HG03354 (cell line): ENCODE results near the gene C3orf52.
A peak's percentile ranks its signal among the peaks of the same experiment; 100 is the strongest.

Experiments
- ATAC-seq: cut with Tn5 transposase; IDR thresholded peaks from one replicate; pipeline ENCODE4 v1.9.1; 2021; ENCODE audit warnings: mild to moderate bottlenecking; ENCODE audit not compliant: unreplicated experiment, poor library complexity, severe bottlenecking

Gene C3orf52

DNA sequence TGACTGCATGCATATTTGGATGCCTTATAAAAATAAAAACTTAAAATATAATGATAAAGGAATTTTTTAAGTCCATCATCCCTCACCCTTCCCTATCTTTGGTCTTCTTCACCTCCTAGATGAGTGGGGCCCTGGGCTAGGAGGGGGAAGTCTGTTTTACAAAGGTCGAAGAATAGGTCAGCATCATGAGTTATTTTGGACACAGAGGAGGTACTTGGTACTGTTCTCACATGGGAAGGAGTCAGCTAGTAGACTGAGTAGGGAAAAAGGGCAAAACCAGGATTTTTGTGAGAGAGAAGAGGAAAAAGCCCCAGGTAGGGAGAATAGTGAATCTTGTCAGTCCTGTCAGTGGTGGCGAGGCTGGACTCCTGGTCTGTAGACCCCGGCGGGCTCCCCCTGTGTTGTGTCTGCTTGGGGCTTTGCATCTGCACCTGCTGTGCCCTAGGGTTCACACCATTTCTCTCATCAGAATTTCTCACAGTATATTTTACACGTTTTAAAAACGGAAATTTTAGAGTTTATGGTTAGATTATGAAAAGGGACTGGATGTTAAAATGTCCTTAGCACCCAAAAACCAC, 29.7 kb downstream of the C3orf52 start:
- no peak for ATAC-seq

DNA sequence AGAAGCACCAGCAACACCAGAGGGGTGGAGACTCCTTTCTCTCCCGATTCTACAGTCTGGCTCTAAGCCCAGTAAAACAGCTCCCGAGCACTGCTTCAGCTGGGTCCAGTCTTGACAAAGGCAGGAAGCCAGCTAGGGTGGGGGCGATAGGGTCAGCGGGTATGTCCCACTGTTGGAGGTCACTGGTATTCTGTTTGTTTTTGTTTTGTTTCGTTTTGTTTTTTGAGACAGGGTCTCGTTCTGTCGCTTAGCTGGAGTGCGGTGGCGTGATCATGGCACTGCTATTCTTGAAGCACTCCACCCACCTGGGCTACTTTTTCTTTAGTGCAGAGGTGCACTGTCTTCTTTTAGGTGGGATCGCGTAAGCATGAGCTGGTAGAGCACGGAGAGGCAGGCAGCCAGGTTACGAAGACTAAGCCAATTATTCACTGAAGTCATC, 30.6 kb downstream of the C3orf52 start:
- no peak for ATAC-seq

DNA sequence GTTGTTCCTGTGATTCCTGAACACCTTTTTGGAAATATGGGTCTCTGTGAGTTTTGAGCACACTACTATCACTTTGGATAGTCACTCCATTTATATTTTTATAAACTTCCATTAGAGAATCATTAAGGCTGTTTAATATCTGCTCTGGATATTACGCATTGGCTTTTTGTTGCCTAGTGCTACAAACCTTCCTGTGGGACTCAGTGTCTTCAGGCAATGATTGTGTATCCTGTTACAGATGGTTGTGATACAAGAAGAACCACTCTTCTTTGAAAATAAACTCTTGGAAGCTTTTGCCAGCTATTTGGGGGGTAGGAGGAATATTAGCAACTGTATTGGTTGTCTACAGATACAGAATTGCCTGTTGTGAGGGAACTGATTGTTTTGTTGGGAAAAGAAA, 31.2 kb downstream of the C3orf52 start:
- ATAC-seq, result no peak

DNA sequence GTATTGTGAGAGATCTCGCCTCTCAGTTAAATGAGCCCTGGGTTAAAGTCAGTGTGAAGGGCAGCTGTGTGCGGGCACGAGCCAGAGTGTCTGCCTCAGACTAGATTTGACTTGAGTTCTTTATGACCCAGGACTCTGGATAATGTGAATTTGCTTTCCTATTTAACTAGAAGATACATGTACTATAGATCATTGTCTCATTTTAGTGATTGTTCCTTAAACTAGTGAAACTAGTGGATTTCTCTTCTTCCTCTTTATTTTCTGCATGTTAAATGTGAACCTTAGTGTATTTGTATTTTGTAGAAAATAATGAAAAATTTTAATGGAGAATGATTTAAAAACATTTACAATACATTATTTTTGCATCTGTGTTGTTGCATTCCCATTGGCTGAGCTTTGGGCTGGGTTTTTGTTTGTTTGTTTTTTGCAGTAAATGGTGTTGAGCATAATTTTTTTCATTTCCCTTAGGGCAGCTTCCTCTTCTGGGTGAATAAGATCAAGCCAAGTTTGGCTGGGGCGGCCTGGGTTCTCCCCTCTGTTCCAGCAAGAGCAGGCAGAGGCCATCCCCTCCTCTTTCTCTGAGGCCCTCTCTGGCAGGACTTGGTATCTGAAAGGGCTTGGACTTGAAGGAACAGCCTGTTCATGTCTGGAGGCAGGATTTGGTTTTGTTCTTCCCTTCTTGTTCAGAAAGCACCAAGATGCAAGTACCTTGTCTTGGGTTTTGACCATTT, 31.8 kb downstream of the C3orf52 start:
- no peak for ATAC-seq

DNA sequence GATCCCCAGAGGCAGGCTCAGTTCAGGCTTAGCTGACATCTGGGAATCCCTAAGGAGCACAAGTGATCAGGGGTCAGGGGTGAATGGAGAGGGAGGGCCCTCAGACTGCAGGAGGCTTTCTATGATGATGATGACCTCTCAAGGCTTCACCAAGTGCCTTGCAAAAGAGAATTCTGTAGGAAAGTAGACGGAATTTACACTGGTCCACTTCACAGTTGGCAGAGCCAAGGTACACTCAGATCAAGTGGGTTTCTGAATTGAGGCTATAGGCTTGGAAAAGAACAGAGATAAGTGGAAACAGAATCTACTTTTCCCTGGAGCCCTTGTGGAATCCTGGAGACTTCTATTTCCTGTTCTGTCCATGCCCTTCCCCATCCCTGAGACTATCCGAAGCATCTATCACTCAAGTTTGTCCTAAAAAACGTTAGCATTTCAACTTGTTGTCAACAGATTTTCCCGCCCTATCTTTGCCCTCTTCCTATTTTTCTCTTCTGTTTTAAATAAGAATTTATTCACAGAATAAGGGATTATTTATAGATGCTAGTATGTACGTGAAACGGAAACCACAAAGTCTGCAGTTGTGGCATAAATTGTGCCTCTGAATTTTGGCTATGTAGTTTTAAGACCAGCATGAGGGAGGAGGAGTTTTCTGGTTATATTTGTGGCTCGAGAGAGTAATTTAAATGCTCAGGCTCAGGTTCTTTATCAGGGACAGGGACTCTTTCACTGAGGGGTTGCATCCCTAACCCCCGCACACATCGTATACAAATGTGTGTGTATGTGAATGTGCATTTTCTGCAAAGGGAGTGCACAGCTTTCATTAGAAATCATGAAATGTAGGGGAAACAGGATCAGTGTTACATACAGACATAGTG, 34.0 kb downstream of the C3orf52 start:
- no peak for ATAC-seq

DNA sequence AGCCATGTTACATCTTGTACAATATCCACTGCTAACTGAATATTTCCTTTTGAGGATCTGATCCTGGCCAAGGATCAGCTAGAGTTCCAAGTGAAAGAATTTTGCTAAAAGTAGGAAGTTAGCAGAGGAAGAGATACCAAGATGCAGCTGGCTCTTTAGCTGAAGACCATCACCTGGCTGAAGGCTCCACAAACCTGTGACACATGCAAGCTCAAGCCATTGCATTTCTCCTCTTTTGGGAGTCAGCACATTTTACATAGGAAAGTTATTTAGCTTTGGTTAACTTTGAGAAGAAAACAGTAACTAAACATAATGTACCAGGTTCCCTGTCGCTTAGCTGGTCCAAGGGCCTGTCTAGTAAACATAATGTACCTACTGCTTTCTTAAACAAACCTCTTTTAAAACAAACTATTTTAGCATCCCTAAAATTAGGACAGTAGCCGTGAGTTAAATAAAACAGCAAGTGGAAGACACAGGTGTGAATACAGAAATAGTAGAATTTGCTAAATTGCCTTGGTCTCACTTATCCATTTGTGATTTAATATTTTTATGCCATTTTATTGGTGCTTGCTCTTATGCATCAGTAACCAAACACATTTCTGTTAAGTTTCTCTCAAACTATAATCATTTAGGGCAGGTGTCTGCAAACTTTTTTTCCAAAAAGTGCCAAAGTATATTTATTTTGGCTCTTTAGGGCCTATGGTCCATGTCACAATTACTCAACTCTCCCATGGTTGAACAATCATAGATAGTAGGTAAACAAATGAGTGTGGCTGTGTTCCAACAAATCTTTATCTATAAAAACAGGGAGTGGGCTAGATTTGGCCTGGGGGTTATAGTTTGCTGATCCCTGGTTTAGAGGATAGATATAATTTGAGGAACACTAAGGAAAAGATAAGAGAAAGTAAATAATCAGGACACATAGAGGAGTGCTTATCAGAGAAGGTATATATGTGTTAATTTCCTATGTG, 35.7 kb downstream of the C3orf52 start:
- ATAC-seq, result no peak

DNA sequence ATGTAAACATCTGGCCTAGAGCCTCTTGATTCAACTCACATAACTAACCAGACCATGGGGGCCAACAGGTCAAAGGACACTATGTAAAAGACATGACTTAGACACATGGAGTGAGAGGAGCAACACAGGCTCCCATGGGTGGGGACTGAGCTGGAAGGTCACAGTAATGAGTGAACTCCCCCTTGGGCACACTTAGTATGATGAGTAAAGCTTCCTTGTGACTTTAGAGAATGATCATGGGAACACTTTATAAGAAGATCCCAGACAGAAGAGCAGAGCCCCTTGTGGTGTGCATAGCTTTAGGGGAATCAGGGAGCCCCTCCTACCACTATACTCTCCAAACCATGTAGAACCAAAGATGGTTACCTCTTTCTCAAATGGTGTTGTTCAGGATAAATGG, 36.7 kb downstream of the C3orf52 start:
- ATAC-seq, result no peak

DNA sequence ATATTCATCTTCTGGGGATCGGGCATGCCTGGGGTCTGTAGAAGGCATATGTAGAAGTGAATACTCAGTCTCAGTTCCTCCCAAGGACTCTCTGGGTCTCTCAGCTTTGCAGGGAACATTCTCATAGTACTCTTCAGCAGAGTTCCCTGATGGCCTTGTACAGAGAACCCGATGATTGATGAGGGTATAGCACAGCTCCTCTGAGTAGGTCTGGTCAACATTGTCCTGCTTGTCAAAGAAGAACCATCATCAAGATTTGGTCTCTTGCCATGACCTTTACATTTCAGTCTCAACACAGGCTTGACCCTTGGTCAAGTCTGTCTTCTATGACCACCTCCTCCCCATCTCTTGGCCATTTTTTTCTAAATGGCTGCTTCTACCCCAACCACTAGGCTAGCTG, 37.4 kb downstream of the C3orf52 start:
- no peak for ATAC-seq

DNA sequence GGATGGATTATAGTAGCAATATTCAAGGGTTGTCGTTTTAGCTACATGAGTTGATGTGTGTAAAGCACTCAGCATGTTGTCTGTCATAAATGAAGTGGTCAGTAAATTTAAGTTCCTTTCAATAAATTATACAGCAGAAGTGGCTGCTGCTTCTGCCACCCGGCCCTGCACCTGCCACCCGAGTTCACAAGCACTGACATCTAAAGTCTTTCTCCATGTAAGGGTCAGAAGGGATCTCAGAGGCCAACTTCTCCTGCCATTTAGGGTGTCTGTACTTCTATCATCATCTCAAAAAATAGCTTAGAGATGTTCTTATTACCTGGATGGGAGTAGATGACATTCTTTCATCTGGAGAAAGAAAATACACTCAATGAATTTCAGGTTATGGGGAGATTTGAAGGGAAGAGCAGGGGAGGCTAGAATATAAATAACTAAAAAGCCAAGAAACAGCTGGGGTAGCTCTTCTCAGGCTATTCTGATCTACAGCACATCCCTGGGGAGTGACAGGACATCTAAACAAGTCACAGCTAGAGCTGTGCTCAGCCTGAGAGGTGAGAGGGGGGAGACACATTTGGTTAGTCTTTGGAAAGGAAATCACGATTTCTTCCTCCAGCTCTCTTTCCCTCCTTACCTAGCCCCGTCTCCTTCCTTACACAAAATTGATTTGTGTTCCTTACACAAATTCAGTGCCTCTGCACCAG, 38.9 kb downstream of the C3orf52 start:
- ATAC-seq, result no peak

DNA sequence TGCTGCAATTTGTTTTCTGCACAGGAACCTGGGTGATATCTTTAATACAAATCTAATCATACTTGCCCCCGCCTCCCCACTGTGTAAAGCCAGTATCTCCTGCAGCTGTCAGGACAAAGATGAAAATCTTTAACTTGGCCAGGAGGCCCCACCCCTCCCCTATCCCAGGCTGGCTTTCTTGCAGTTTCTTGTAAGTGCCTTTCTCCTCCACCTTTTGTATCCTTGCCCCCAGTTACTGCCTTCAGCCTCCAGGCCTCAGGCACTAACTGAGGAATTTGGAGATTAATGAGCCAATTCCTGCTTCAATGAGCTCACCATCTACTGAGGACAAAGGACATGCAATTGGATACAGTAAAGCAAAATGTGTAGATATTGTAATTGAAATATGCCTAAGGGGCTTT, 40.3 kb downstream of the C3orf52 start:
- ATAC-seq, result no peak

DNA sequence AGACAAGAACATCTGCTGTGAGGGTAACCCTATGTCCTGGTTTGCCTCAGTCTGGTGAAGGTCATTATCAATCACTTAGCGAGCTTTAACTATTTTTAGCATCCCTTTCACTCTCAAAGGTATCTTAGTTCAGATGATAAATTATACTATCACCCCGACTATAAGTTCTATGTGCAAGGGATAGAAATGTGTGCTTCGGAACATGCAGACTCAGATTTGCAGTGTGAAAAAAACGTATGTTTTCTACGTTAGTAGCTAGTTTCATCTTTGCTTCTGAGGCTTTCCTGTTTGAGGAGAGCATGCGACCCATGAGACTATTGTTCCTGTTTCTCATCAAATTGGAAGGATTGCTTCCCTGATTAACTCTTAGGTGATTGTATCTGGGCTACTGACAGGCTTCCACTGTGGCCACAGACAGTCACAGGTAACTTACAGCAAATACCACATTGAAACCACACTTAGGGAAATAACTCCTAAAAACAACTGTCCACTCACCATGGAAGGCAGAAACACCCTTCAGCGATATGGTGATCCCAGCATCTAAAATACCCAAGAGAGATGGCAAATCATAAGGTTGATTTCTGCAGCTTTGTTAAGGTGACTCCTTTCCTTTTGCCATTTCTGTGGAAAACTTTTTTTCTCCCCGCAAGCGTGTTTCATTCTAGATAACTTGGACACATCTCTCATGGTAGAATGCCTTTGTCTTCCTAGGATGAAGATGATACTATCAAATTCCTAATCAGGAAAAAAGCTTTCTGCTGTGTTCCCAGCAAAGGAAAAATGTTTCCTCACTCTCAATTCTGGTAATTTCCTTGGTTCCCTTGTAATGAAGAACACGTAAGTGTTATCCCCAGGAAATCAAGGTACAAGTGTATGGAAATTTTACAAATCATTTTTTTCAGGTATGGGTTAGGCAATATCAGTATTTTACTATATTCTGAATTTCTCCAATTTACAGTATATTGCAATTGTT, 41.6 kb downstream of the C3orf52 start:
- no peak for ATAC-seq

DNA sequence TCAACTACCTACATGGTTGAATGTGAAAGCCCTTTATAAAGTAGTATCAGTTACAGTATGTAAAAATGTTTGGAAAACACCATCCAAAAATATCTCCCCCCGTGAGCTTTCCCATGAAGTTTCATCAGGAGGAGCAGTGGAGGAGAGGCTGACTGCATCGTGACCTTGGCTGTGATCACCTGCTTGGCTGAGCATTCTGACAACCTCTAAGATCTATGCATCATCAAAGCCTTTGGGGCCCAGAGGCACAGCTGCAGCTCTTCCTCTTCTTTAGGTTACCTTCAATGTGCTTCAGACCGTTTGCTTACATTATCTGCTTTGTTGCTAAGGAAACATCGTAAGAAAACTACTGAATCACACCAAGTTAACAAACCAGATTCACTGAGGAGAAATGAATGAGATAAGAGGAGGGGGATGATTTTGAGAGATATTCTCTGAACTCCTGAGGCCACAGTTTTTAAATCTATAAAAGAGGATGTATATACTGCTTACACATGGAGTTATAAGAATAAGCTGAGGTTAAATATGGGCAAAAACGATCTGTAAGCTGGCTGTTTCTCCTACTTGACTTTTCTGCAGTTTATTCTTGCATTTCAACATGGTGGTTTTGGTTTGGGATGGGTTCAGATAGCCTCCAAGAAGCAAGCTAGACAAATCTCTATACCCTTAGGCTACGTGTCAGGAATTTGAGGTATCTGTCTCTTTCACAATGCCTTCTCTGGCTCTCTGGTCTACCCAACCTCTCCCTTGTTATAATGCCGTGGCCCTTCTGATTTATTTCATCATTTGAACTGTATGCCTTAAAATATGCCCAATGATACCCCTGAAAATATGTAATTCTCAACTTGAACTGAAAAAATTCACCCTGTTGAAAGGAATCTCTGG, 42.9 kb downstream of the C3orf52 start:
- ATAC-seq, result peak; percentile 77

DNA sequence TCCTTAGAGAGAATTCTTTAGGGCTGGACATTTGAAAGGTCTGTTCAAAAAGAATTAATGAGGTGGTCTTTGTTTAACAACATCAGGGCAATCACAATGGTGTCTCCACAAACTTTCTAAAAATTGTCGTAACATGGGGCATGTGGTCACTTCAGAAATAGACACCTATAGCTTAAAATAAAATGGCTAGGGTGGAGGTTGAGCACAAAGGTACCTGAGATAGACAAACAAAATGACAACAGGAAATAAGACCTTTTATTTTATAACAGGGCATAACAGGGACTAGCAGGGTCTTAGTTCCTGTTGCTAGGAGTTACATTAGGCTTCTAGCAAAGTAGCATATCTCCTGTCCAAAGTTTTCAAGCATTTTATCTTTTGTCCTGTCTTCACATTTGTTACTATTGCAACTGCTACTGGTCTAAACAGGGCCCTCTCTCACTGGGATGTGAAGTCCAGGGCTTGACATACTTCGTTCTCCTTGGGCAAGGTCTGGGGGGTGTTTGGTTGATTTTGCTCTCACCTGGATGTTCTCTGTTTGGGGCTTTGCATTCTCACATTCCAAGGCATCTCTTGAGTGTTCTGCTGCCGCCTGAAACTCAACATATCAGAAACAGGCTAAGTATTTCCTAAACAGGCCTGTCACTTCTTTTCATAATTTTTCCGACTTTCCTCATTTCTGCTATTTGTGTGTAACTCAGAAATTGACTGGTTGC, 43.9 kb downstream of the C3orf52 start:
- no peak for ATAC-seq

DNA sequence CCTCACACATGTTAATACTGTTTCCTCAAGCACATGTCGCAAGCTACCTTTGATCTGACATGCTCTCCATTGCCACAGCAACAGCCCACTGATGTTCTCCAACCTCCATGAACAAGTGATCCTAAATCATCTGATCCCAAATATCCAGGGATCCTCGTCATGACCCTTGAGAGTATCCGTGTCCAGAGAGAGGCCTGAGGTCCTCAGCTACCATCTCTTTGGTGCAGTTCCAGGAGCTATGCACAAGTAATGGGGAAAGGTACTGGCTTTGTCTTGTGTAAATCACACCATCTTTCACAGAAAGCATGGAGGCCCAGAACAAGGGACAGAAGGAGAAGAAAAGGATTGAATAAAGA, 44.4 kb downstream of the C3orf52 start:
- no peak for ATAC-seq

DNA sequence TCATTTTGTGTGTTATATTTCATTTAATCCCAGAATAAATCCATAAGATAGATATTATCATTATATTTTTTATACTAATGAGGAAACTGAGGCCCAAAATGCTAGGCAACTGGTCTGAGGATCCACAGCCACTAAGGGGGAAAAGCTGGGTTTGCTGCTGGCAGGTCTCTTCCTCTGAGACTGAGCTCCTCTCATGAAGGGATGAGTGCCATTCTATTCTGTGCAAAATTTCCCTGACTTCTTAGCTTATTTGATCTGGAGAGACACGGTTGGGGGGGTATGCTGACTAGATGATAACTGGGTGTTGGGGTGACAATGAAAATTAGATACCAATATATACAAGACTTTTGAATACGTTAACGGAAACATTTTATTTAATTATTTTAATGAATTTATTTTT, 44.9 kb downstream of the C3orf52 start:
- ATAC-seq, result no peak

DNA sequence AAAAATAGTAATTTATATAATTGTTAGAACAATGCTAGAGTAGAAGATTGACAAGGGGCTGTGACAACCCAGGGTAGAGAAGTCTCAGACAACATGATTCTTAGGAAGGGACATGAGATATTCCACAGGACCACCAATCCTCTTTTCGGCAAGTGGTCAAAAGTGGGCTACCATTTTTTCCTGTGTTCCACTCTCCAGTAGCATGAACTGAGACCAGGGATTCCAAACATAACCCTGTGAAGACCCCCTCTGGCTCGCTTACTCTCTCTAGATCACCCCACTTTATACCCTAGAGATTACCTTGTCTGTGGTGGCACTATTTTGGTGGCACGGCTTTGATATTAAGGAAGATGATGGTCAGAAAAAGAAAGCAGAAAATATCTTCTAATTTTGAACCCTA, 45.9 kb downstream of the C3orf52 start:
- ATAC-seq, result no peak

DNA sequence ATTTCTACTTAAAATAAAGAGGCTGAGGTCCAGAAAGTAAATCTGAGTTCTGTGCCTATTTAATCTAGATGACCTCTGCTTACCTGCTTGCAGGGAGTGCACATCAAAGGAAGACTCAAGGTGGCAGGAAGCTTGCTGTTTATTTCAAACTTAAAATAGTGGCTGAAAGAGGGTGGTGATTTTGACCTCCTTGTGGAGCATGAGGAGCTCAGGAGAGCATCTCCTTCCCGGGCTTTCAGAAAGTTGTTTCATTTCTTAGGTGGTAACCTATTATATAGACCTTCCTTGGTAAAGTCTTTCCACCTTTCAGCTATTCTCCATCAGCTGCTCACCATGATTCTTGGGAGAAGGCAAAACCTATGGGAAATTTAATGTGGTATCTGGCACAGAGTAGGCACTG, 46.4 kb downstream of the C3orf52 start:
- ATAC-seq, result no peak
